ENCODE measurements around the gene KCNN3.

KCNN3 gene

GRCh38 chr1:154773551-154773950 is 96.5 kb downstream of the KCNN3 start:
- TF ChIP-seq CTCF (IDR thresholded peaks at IDR 0.05; ENCODE audit: borderline replicate concordance, insufficient read depth, low read depth, low read length): no peak

DNA sequence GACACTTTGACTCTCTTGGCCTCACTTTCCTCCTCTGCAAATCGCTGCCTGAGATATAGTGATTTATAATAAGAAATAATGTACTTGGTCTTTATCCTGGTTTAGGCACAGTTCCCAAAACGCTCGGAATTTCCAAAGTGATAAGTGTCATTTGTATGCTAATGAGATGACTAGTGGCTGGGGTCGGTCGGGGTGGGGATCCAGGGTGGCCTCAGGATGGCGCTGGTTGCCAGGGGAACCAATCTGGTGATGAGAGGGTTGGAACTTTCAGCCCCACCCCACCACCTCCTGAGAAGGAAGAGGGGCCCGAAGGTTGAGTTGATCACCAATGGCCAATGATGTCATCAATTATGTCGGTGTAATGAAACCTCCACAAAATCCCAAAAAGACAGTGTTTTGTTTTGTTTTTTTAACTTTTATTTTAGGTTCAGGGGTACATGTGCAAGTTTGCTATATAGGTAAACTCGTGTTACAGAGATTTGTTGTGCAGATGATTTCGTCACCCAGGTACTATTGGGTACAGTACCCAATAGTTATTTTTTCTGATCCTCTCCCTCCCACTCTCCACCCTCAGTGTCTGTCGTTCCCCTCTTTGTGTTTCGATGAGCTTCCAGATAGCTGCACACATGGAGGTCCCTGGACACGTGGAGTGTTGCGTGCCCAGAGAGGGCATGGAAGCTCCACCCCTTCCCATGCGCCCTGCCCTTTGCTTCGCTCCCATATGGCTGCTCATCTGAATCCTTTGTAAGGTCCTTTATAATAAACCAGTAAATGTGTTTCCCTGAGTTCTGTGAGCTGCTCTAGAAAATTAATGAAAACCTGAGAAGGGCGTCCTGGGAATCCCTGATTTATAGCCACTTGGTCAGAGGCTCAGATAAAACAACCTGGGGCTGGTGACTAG is 97.2 kb downstream of the KCNN3 start:
- TF ChIP-seq CTCF (IDR thresholded peaks at IDR 0.05; ENCODE audit: borderline replicate concordance, insufficient read depth, low read depth, low read length): 0 out of 2 replicates have a peak, but pooled peaks have one; percentile 16
- H3K4me3 ChIP-seq (ENCODE audit: low read depth, low read length): no peak overlapping the region

More at GRCh38 chr1:154773551-154773950, 96.5 kb downstream of the KCNN3 start:
- no peak overlapping the region for H3K4me3 ChIP-seq (ENCODE audit: low read depth, low read length)

DNA sequence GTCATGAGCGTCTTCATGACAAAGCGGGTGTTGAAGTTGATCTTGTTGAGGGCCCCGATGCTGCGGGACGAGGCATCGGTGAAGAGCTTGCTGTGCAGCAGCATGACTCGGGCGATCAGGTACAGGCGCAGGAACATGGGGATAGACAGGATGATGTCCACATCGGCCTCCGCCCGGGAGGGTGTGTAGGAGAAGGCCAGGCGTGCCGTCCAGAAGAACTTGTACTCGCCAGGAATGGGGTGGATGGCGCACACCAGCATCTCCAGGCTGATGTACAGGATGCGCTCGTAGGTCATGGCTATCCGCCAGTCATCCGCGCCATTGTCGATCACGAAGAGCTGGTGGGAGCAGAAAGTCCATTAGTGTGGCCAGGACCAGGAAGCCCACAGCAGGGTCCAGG is 98.0 kb downstream of the KCNN3 start:
- no peak overlapping the region for H3K4me3 ChIP-seq (ENCODE audit: low read depth, low read length)
- TF ChIP-seq CTCF (IDR thresholded peaks at IDR 0.05; ENCODE audit: borderline replicate concordance, insufficient read depth, low read depth, low read length): no peak

GRCh38 chr1:154770897-154771594 is 99.0 kb downstream of the KCNN3 start:
- no peak for TF ChIP-seq CTCF (IDR thresholded peaks at IDR 0.05; ENCODE audit: borderline replicate concordance, insufficient read depth, low read depth, low read length)
- H3K4me3 ChIP-seq (ENCODE audit: low read depth, low read length): no peak overlapping the region

DNA sequence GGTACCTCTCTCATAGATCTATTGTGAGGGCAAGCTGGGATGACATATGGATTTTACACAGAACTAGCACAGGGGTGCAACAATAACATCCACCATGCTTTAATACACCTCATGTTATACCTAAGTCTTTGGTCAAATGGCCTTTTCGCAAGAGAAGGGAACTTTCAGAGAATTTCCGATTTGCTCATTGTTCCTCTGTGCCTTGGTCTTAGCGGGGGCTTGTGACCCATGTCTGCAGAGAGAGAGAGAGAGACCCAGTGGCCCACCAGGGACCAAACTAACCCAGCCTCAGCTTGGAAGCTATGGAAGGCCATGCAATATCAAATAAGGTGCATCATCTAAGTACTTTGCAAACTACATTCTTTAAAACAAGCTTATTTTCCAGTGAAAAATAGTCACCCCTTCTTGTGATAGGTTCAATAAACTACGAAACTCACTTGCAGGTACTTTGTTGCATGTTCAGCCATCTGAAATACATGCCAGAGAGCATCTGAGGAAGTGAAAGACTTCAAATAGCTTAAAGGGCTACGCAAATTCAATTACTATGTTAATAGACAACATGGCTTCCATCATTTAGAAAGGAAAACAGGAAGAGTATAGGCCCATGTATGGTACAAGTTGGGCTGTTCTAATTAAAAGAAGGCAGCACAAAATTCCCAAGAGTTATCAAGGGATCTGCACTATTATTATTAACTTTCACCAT is 100.7 kb downstream of the KCNN3 start:
- H3K4me3 ChIP-seq (ENCODE audit: low read depth, low read length): no peak overlapping the region
- TF ChIP-seq CTCF (IDR thresholded peaks at IDR 0.05; ENCODE audit: borderline replicate concordance, insufficient read depth, low read depth, low read length): no peak

DNA sequence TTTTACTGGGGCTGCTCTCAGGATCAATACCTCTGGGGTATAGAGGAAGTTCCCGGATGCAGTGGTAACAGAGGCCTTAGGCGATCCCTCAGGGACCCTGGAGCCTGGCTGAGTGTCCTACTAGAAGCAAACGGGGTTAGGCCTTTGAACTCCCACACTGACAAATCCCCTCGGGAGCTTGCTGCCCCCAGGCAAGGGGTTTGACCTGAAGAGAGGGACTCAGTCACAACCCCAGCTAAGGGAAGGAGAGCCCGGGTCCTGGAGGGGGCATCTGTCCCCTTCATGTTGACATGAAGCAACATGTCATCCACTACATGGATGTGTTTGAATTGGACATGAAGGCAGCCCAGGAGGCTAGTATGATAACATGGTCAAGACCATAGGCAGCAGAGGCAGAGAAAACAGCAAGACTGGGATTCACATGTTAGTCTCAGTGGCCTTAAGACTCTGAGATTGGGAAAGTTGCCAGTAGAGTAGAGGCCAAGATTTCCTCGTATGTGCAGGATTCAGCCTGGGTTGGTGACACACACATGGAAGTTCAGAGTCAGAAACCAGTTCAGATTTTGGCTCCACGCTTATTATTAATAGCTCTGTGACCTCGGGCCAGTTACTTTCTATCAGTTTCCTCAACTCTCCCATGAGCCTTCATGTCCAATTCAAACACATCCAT is 101.5 kb downstream of the KCNN3 start:
- TF ChIP-seq CTCF (IDR thresholded peaks at IDR 0.05; ENCODE audit: borderline replicate concordance, insufficient read depth, low read depth, low read length): no peak
- H3K4me3 ChIP-seq (ENCODE audit: low read depth, low read length): no peak overlapping the region

Data from GM12875 (cell line).